ENCODE measurements around the gene RADIL.

DNA sequence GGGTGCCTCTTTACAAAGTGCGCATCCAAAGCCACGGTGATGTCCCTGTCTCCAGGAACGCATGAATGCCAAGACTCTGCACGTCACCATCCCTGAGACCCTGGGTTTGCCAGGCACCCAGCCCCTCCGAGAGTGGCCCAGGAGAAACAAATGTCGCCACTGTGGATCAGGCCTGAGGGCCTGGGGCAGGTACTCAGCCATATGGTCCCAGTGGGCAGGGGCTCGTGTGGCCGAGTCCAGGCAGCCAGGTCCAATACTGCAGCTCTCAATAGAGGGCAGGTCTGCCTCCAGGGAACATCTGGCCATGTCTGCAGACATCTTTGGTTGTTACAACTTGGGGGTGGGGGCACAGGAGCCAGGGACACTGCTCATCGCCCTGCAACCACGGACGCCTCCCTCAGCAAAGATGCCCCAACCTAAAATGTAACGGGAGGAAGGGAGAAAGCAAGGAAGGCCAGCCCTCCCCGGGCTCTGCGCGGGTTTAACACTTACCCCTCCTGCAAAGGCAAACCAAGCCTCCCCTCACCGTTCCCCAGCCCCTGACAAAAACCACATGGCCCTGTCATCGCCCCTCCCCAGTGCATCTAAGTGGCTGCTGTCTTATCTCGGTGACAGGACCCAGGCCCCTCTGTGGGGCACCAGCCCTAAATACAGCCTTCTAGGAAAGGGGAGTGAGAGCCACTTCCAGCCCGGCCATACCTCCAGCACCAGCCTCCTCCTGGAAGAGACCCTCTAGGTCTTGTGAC lies 11.4 kb downstream of the RADIL start:
- TF ChIP-seq POLR2AphosphoS5 (IDR thresholded peaks at IDR 0.05) (no peak), CTCF (IDR thresholded peaks at IDR 0.05) (no peak)
